ENCODE measurements around the gene ESCO1. TPM values are rescaled to one million over a fixed set of nuclear protein-coding genes. Genes with fewer than 3 reads are reported as not detected.

ESCO1 gene
- total RNA-seq, 1 experiment from 2014 or later = 23.0 TPM

GRCh38 chr18:21522530-21522929 is 78.0 kb downstream of the ESCO1 start:
- no peaks in the 10 kb centered on the region for H3K4me1 Mint-ChIP-seq (ENCODE audit: low read depth, unreplicated experiment)
- intact Hi-C loops (cut with micrococcal nuclease; ENCODE audit: unreplicated experiment) = no loop called here
- TF ChIP-seq CTCF (IDR thresholded peaks at IDR 0.05; ENCODE audit: insufficient read depth in 1 of 2, low read depth in 1 of 2, low read length in 1 of 2, severe bottlenecking in 1 of 2, unreplicated experiment in 1 of 2) = no peak
- CTCF ChIA-PET = no interaction called here
- no peak for DNase-seq
- H3K27ac Mint-ChIP-seq (ENCODE audit: unreplicated experiment) = no peak overlapping the region
- H3K27me3 Mint-ChIP-seq (ENCODE audit: insufficient read depth, unreplicated experiment) = no peaks in the 10 kb centered on the region
- no peaks in the 10 kb centered on the region for H3K27me3 ChIP-seq (replicated peaks; ENCODE audit: control insufficient read depth, insufficient read depth, low read length)
- no TSS peak for BruUV-seq (replicated peaks)
- H3K9me3 Mint-ChIP-seq (ENCODE audit: unreplicated experiment) = no peaks in the 10 kb centered on the region
- peaks cover 84% of the 10 kb centered on the region for H3K36me3 Mint-ChIP-seq (ENCODE audit: insufficient read depth, unreplicated experiment)
- H3K4me3 ChIP-seq (ENCODE audit: low read depth, low read length) = no peak overlapping the region
- H3K4me1 ChIP-seq = no peaks in the 10 kb centered on the region
- POLR2A ChIA-PET = no interaction called here
- no peaks in the 10 kb centered on the region for H3K9me3 ChIP-seq
- no peaks in the 10 kb centered on the region; the same call in 1 of the 2 replicates for H3K36me3 ChIP-seq (ENCODE audit: control insufficient read depth, insufficient read depth, low read length)
- no peak overlapping the region for H3K4me3 Mint-ChIP-seq (ENCODE audit: unreplicated experiment)

DNA sequence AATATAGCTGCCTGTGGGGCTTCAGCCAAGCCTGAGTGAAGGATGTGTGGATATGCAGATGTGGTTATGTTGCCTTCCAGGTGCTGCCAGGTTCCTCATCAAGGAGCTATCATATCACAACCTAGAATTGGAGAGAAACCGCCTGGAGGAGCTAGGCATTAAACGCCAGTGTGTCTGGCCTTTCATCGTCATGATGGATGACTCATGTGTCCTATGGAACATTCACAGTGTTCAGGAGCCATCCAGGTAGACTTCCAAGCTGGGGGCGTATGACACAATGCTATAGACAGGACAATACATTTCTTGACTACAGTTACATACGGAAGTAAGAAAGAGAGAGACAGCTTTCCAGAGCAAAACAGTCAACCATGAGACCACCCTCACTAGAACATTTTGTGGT is 86.8 kb downstream of the ESCO1 start:
- H3K27ac Mint-ChIP-seq (ENCODE audit: unreplicated experiment) = no peak overlapping the region
- Histone ChIP-seq H3K4me3 (ENCODE audit: low read depth, low read length) (no peak overlapping the region), H3K4me1 (no peaks in the 10 kb centered on the region), H3K36me3 (ENCODE audit: control insufficient read depth, insufficient read depth, low read length) (no peaks in the 10 kb centered on the region), H3K9me3 (no peaks in the 10 kb centered on the region), H3K27me3 (replicated peaks; ENCODE audit: control insufficient read depth, insufficient read depth, low read length) (no peaks in the 10 kb centered on the region)
- CTCF ChIA-PET = interaction anchor here (1.0 kb wide), 1 partner anchor 87 kb away, joined by 3 read pairs; the partner anchor contains the start of gene ESCO1
- H3K4me3 Mint-ChIP-seq (ENCODE audit: unreplicated experiment) = no peak overlapping the region
- H3K27me3 Mint-ChIP-seq (ENCODE audit: insufficient read depth, unreplicated experiment) = no peaks in the 10 kb centered on the region
- H3K36me3 Mint-ChIP-seq (ENCODE audit: insufficient read depth, unreplicated experiment) = peaks cover 81% of the 10 kb centered on the region
- H3K4me1 Mint-ChIP-seq (ENCODE audit: low read depth, unreplicated experiment) = no peaks in the 10 kb centered on the region
- no peak for TF ChIP-seq CTCF (IDR thresholded peaks at IDR 0.05; ENCODE audit: insufficient read depth in 1 of 2, low read depth in 1 of 2, low read length in 1 of 2, severe bottlenecking in 1 of 2, unreplicated experiment in 1 of 2)
- intact Hi-C loops (cut with micrococcal nuclease; ENCODE audit: unreplicated experiment) = no loop called here
- POLR2A ChIA-PET = no interaction called here
- no peak for DNase-seq
- no TSS peak for BruUV-seq (replicated peaks)
- H3K9me3 Mint-ChIP-seq (ENCODE audit: unreplicated experiment) = no peaks in the 10 kb centered on the region

DNA sequence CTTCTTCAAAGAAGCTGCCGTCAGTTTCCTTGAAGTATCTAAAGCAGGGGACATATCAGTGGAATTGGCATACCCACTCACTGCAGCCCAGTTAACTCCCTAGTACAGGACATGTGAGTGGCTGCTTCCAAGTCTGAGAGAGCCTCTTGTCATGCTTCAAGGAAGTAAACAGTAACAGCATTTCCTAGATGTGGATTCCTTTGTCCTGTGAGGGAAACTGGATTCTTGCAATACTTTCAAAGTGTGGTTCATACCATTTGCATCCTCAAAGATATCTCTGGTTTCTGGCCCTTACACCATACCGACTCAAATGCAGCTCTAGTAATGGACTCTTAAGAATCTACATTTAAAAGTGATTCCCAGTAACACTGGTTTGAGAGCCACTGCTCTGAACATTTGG is 87.2 kb downstream of the ESCO1 start:
- no peaks in the 10 kb centered on the region for H3K27me3 Mint-ChIP-seq (ENCODE audit: insufficient read depth, unreplicated experiment)
- no peaks in the 10 kb centered on the region for H3K4me1 Mint-ChIP-seq (ENCODE audit: low read depth, unreplicated experiment)
- H3K36me3 ChIP-seq (ENCODE audit: control insufficient read depth, insufficient read depth, low read length) = no peaks in the 10 kb centered on the region
- H3K4me3 Mint-ChIP-seq (ENCODE audit: unreplicated experiment) = no peak overlapping the region
- H3K27ac Mint-ChIP-seq (ENCODE audit: unreplicated experiment) = no peak overlapping the region
- BruUV-seq (replicated peaks) = no TSS peak
- intact Hi-C loops (cut with micrococcal nuclease; ENCODE audit: unreplicated experiment) = no loop called here
- DNase-seq = no peak
- POLR2A ChIA-PET = no interaction called here
- no peak for TF ChIP-seq CTCF (IDR thresholded peaks at IDR 0.05; ENCODE audit: insufficient read depth in 1 of 2, low read depth in 1 of 2, low read length in 1 of 2, severe bottlenecking in 1 of 2, unreplicated experiment in 1 of 2)
- H3K27me3 ChIP-seq (replicated peaks; ENCODE audit: control insufficient read depth, insufficient read depth, low read length) = no peaks in the 10 kb centered on the region
- no peaks in the 10 kb centered on the region for H3K4me1 ChIP-seq
- CTCF ChIA-PET = interaction anchor here (1.0 kb wide), 1 partner anchor 88 kb away, joined by 3 read pairs; the partner anchor contains the start of gene ESCO1
- no peaks in the 10 kb centered on the region for H3K9me3 Mint-ChIP-seq (ENCODE audit: unreplicated experiment)
- no peaks in the 10 kb centered on the region for H3K9me3 ChIP-seq
- H3K36me3 Mint-ChIP-seq (ENCODE audit: insufficient read depth, unreplicated experiment) = peaks cover 81% of the 10 kb centered on the region
- H3K4me3 ChIP-seq (ENCODE audit: low read depth, low read length) = no peak overlapping the region
